Measurements from ENCODE around the gene BCL6B. TPM values are rescaled to one million over a fixed set of nuclear protein-coding genes. Genes with fewer than 3 reads are reported as not detected.
A peak's percentile ranks its signal among the peaks of the same experiment; 100 is the strongest.

The BCL6B gene
- total RNA-seq, 1 experiment from 2014 or later: 0.57 TPM

- TF ChIP-seq ZBTB33 (IDR thresholded peaks at IDR 0.05; ENCODE audit: extremely low read depth, insufficient replicate concordance, low read length): no peak
Measured at GRCh38 chr17:7014261-7014994, 8.4 kb upstream of the BCL6B start (continued).

- H3K27me3 ChIP-seq (ENCODE audit: insufficient read depth, low read length): no peaks in the 10 kb centered on the region
- no peaks in the 10 kb centered on the region for H3K36me3 ChIP-seq (ENCODE audit: control insufficient read depth in 1 of 2, insufficient read depth in 2 of 2, low read length in 2 of 2)
- ChIA-PET POLR2A (interaction anchor here (1.0 to 1.5 kb wide), 2 partner anchors 8 to 171 kb away, joined by 3 to 4 read pairs; no protein-coding TSS in a partner anchor), RAD21 (ENCODE audit: low non-redundant PET in 1 of 2, low total read pairs in 2 of 2, uncharacterized antibody in 2 of 2, unreplicated experiment in 2 of 2) (no interaction called here), CTCF (interaction anchor here (0.7 to 1.3 kb wide), 5 partner anchors 9 to 171 kb away, joined by 3 to 7 read pairs (median 4); partner anchors contain the start of gene ALOX12)
- H3K9me3 ChIP-seq (ENCODE audit: control insufficient read depth in 1 of 2, insufficient read depth in 1 of 2, low read depth in 1 of 2, low read length in 2 of 2): no peaks in the 10 kb centered on the region
- intact Hi-C loops (cut with micrococcal nuclease): no loop called here
- H3K9me2 ChIP-seq (ENCODE audit: insufficient read depth): no peaks in the 10 kb centered on the region
- peaks cover 40% of the 10 kb centered on the region for H3K79me2 ChIP-seq (ENCODE audit: insufficient read depth, low read length)
- BruUV-seq (replicated peaks): TSS peak; percentile 22
- no peak for ATAC-seq
- H2AFZ ChIP-seq (ENCODE audit: low read depth, low read length, poor library complexity, severe bottlenecking): no peak overlapping the region
- H3K4me3 ChIP-seq (replicated peaks in 1 of 2; ENCODE audit: low read depth in 1 of 2, low read length in 2 of 2): peak overlapping the region; percentile 61 to 74
- peak overlapping the region; percentile 100 for H3K4me2 ChIP-seq (ENCODE audit: low read length)
- DNase-seq (ENCODE audit: low read depth, low spot score): no peak
- H3K27ac ChIP-seq (ENCODE audit: low read depth, low read length): peak overlapping the region; percentile 70
- no peaks in the 10 kb centered on the region for H4K20me1 ChIP-seq (ENCODE audit: insufficient read depth)
- TF ChIP-seq ELF1 (IDR thresholded peaks at IDR 0.05; ENCODE audit: borderline replicate concordance, low read depth): no peak
- no peak for TF ChIP-seq MAX (IDR thresholded peaks at IDR 0.05)
- H3K4me1 ChIP-seq (ENCODE audit: control insufficient read depth in 1 of 2, insufficient read depth in 2 of 2, low read length in 2 of 2): peaks cover 13 to 36% of the 10 kb centered on the region in 2 experiments; a peak in 3 of 4 replicates
- peak overlapping the region; percentile 98 for H3K9ac ChIP-seq (ENCODE audit: low read length)
Measured at GRCh38 chr17:7014995-7015958, 7.6 kb upstream of the BCL6B start.
